Ishikawa (cell line): ENCODE measurements around the gene PMEPA1.

ENCODE experiments used
- CEBPB ChIP-seq: IDR thresholded peaks from 2 replicates; pipeline ENCODE4 v1.6.1; 2012
- CREB1 ChIP-seq: IDR thresholded peaks from 2 replicates; pipeline ENCODE4 v1.6.1; 2012; ENCODE audit warnings: low read depth
- EGR1 ChIP-seq: IDR thresholded peaks from 2 replicates; pipeline ENCODE4 v1.6.1; 2012
- EP300 ChIP-seq: IDR thresholded peaks from 2 replicates; pipeline ENCODE4 v1.6.1; 2012; ENCODE audit warnings: borderline replicate concordance
- FOXM1 ChIP-seq: IDR thresholded peaks from 2 replicates; pipeline ENCODE4 v1.6.1; 2012; ENCODE audit warnings: low read depth, borderline replicate concordance
- MAX ChIP-seq: IDR thresholded peaks from 2 replicates; pipeline ENCODE4 v1.6.1; 2012
- NFIC ChIP-seq: IDR thresholded peaks from 2 replicates; pipeline ENCODE4 v1.6.1; 2012
- RAD21 ChIP-seq: IDR thresholded peaks from 2 replicates; pipeline ENCODE4 v1.6.1; 2012; ENCODE audit warnings: low read depth
- REST ChIP-seq: IDR thresholded peaks from 2 replicates; pipeline ENCODE4 v1.6.1; 2012; ENCODE audit warnings: low read depth, mild to moderate bottlenecking
- TAF1 ChIP-seq: IDR thresholded peaks from 2 replicates; pipeline ENCODE4 v1.6.1; 2012; ENCODE audit warnings: low read depth, mild to moderate bottlenecking
- TCF12 ChIP-seq: IDR thresholded peaks from 2 replicates; pipeline ENCODE4 v1.6.1; 2012; ENCODE audit warnings: low read depth
- TEAD4 ChIP-seq: IDR thresholded peaks from 2 replicates; pipeline ENCODE4 v1.6.1; 2012
- USF1 ChIP-seq: IDR thresholded peaks from 2 replicates; pipeline ENCODE4 v1.6.1; 2012
- YY1 ChIP-seq: IDR thresholded peaks from 2 replicates; pipeline ENCODE4 v1.6.1; 2012; ENCODE audit warnings: low read depth
- ZBTB7A ChIP-seq: IDR thresholded peaks from 2 replicates; pipeline ENCODE4 v1.6.1; 2012; ENCODE audit warnings: low read depth

PMEPA1 gene

GRCh38 chr20:57650266-57650665 lies 59.5 kb downstream of the PMEPA1 start:
- TF ChIP-seq CEBPB, result no peak
- TF ChIP-seq TAF1, result no peak
- no peak for TF ChIP-seq NFIC
- TF ChIP-seq TCF12, result no peak
- no peak for TF ChIP-seq REST
- no peak for TF ChIP-seq TEAD4
- no peak for TF ChIP-seq EP300
- no peak for TF ChIP-seq FOXM1
- no peak for TF ChIP-seq ZBTB7A
- no peak for TF ChIP-seq EGR1
- TF ChIP-seq CREB1, result no peak

- TF ChIP-seq CEBPB (no peak), YY1 (no peak), TEAD4 (no peak), FOXM1 (no peak), REST (no peak), NFIC (no peak), RAD21 (no peak), MAX (no peak), TCF12 (no peak), USF1 (no peak), EP300 (no peak), CREB1 (no peak), TAF1 (no peak), EGR1 (no peak), ZBTB7A (no peak)
These were observed 60.2 kb downstream of the PMEPA1 start for GRCh38 chr20:57649617-57650015.

- TF ChIP-seq ZBTB7A, result no peak
- no peak for TF ChIP-seq EGR1
- no peak for TF ChIP-seq CEBPB
- TF ChIP-seq USF1, result no peak
- no peak for TF ChIP-seq MAX
- TF ChIP-seq TEAD4, result no peak
- TF ChIP-seq CREB1, result no peak
- TF ChIP-seq EP300, result no peak
- TF ChIP-seq NFIC, result no peak
- no peak for TF ChIP-seq TAF1
- no peak for TF ChIP-seq FOXM1
- no peak for TF ChIP-seq YY1
- no peak for TF ChIP-seq REST
- TF ChIP-seq TCF12, result no peak
- no peak for TF ChIP-seq RAD21
These were observed 60.8 kb downstream of the PMEPA1 start for GRCh38 chr20:57648878-57649616.

GRCh38 chr20:57647933-57648785 lies 61.7 kb downstream of the PMEPA1 start:
- TF ChIP-seq EP300 (no peak), EGR1 (no peak), RAD21 (no peak), MAX (no peak), TEAD4 (no peak), FOXM1 (no peak), TCF12 (no peak)
